GM18505 (cell line): Measurements from ENCODE around the gene TRMT44.

ENCODE experiments used
- ATAC-seq: cut with Tn5 transposase; IDR thresholded peaks from one replicate; pipeline ENCODE4 v1.9.1; 2021; ENCODE audit not compliant: unreplicated experiment
- POLR2A ChIP-seq: IDR thresholded peaks from 4 replicates; pipeline ENCODE4 v1.6.1; 2011; ENCODE audit warnings: borderline replicate concordance; ENCODE audit not compliant: insufficient read depth, insufficient read length; ENCODE audit errors: extremely low read depth

TRMT44 gene

GRCh38 chr4:8516061-8516573, 75.5 kb downstream of the TRMT44 start:
- ATAC-seq: no peak
- no peak for TF ChIP-seq POLR2A

GRCh38 chr4:8516996-8517550, 76.5 kb downstream of the TRMT44 start:
- no peak for TF ChIP-seq POLR2A
- ATAC-seq: no peak

DNA sequence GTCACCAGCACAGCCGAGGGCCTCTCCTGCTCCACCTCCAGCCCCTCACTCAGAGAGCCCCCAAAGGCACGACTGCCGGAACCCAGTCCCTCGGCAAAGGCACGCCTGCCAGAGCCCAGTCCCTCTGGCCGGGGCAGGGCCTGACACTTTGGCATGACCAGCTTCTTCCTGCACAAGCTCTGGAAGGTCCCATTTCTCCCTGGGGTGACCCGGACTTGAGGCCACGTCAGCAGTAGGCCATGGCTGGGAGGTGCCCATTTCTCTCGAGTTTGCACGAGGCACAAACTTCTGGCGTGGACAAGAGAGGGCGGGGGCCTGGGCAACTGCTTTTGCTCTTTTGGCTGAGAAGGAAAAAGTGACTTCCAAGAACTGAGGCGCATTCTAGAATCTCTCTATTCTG, 77.4 kb downstream of the TRMT44 start:
- TF ChIP-seq POLR2A: no peak
- no peak for ATAC-seq

- ATAC-seq: no peak
- TF ChIP-seq POLR2A: no peak
Observed at GRCh38 chr4:8522160-8523120, 81.9 kb downstream of the TRMT44 start.

GRCh38 chr4:8523175-8523574, 82.6 kb downstream of the TRMT44 start:
- no peak for TF ChIP-seq POLR2A
- no peak for ATAC-seq

DNA sequence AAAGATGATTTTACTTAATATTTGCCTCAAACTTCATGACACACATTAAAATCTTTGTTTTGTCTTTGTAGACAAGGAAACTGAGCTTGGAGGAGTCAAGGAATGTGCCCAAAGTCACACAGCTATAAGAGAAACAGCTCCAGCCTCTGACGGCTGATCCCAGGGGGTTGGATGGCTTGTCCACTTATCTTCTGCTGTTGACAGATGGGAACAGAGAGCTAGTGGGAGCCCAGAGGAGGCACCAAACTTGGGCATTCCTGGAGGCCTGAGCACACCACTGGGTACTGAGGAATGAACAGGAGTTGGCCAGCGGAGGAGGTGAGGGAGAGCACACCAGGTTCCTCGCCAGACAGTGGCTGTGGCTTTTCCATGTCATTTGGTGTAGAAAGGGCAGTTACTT, 83.2 kb downstream of the TRMT44 start:
- no peak for TF ChIP-seq POLR2A
- no peak for ATAC-seq

- no peak for TF ChIP-seq POLR2A
- ATAC-seq: no peak
Observed at GRCh38 chr4:8524595-8525382, 84.2 kb downstream of the TRMT44 start.

- no peak for ATAC-seq
- no peak for TF ChIP-seq POLR2A
Observed at GRCh38 chr4:8525383-8526120, 85.0 kb downstream of the TRMT44 start.
